Spleen (tissue), 7 donors: Measurements from ENCODE around the gene GAS6.

Source experiments
- CTCF ChIP-seq, 11 experiments: fragments of 200-600 bp in 7 of 11; fragments of 450-650 bp in 4 of 11; sonication (generic) in 4 of 11; IDR thresholded peaks in 8 of 11; conservative IDR thresholded peaks in 3 of 11; 1 replicate in 7 of 11; 2 replicates in 4 of 11; pipeline versions ENCODE4 v1.4.0 to v1.8.0; 2016 to 2021; ENCODE audit warnings: antibody characterized with exemption in 11 of 11, inconsistent platforms in 4 of 11, mild to moderate bottlenecking in 1 of 11
- POLR2A ChIP-seq, 3 donors: fragments of 450-650 bp; IDR thresholded peaks; one replicate each; pipeline ENCODE4 v1.5.1; 2017; ENCODE audit warnings: antibody characterized with exemption in 3 of 3, mild to moderate bottlenecking in 1 of 3
- POLR2AphosphoS5 ChIP-seq, 3 donors: sonication (generic); formaldehyde crosslinking; IDR thresholded peaks; one replicate each; pipeline ENCODE4 v1.5.1; 2017; ENCODE audit warnings: antibody characterized with exemption in 3 of 3
- donor health status: DM: no; HTN: no; CAD: no; lungs with moderate emphysema.
- donor health status: DM: no; HTN: no; CAD: no.
- donor health status: DM: no; HTN: no; CAD: no.

GRCh38 chr13:113849981-113850721 is 13.7 kb downstream of the GAS6 start:
- TF ChIP-seq CTCF (IDR thresholded peaks at IDR 0.05 in 8 of 11, conservative IDR thresholded peaks at IDR 0.05 in 3 of 11) (no peak), POLR2A (IDR thresholded peaks at IDR 0.05) (no peak), POLR2AphosphoS5 (IDR thresholded peaks at IDR 0.05) (no peak)
